Measurements from ENCODE around the gene LYST.
"Not testable (repeated sequence)": the region's sequence is repeated elsewhere in the genome, so short reads cannot be mapped to it uniquely, and the experiment has no call there.

LYST gene

DNA sequence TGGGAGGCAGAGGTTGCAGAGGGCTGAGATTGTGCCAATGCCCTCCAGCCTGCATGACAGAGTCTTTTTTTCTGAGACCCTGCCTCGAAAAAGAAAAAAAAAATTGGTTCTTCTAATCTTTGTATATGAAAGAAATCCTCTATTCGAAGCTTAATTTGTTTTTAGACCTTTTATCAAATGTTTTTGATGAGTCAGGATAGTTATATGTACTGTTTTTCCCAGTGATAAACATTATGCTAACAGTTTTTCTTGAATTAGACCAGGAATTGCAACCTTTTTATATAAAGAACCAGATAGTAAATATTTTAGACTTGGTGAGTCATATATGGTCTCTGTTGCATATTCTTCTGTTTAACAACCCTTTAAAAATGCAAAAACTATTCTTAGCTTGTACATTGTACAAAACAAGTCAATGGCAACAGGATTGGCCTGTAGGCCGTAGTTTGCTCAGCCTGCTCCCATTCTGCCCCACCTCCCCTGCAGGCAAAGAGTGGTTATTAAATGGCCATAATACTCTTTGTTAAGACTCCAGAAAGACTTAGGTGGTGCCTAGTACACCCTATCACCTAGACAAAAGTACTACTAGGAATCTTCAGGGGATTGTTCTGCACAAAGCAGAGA, 45.2 kb downstream of the LYST start:
- DNase-seq, result no peak

DNA sequence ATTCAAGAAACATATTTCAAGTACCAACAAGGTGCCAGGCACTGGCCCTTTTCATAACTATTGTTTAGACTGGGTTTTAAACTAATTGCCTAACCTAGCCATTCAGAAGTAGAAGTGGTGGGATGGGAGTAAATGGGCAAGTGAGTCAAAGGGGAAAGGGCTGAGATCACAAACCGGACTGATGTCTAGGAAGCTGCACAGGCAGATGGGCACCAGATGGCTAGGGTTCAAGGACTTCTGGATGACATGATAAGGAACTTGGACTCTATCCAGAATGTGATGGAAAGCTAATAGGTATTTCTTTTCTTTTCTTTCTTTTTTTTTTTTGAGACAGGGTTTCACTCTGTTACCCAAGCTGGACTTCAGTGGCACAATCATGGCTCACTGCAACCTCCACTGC, 46.6 kb downstream of the LYST start:
- no peak for DNase-seq

DNA sequence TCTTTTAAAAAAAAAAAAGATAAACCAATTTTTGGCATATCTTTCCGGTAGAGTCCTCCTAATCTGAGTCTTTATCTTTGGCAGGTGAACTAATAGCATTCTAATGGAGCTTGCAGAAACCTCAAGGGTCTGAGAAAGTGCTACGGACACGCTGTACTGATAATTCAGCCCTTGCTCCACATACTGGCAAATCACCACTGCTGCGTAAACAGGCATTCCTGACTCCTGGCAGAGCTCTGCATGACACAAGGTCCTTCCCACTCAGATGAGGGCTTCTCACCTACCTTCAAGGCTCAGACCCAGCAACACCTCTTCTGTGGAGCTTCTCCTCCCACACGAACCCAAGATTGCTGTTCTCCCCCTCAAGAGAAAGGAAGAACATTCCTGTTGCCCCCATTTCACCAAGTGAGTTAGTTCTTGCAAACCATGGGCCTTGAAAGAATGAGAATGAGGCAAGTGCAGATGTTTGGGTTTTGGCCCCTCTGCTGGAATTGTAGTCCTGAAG, 48.0 kb downstream of the LYST start:
- DNase-seq, result no peak

DNA sequence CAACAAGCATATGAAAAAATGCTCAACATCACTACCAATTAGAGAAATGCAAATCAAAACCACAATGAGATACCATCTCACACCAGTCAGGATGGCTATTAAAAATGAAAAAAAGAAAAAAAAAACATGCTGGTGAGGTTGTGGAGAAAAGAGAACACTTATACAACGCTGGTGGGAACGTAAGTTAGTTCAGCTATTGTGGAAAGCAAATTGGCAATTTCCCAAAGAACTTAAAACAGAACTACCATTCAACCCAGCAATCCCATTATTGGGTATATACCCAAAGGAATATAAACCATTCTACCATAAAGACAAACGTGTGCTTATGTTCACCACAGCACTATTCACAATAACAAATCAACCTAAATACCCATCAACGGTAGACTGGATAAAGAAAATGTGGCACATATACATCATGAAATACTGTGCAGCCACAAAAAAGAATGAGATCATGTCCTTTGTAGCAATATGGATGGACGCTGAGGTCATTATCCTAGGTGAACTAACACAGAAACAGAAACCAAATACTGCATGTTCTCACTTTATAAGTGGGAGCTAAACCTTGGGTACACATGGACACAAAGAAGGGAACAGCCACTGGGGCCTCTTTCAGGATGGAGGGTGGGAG, 49.5 kb downstream of the LYST start:
- DNase-seq, result no peak

DNA sequence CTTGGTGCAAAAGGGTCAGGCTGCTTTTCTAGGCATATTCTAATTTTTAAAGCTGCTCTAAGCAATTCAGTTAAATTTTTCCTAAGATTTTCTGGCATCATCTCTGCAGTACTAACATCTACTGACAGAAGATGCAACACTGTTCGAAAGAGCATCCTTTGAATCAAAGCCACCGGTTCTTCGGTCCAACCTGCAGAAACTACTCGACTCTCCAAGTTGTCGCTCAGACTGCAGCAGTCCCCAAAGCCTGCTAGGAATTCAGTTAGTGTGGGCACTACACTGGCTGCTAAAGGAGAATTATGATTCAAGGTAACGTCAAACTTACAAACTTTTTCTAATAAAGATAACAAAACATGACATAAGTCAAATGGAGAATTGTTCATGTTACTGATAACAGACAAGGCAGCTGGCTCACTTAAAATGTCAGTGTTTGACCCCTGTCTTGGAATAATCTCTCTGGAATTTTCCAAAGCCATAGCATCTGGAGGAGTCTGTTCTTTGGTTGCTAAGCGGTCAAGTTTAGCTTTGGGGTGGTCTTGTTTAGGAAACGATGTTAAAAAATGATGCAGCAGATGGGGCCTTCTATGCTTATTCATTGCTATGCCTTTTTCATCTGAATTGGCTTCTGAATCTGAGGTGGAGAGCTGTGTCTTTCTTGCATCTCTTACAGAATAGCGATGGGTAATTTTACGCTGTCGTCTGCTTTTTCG, 56.9 kb downstream of the LYST start:
- DNase-seq, result no peak

DNA sequence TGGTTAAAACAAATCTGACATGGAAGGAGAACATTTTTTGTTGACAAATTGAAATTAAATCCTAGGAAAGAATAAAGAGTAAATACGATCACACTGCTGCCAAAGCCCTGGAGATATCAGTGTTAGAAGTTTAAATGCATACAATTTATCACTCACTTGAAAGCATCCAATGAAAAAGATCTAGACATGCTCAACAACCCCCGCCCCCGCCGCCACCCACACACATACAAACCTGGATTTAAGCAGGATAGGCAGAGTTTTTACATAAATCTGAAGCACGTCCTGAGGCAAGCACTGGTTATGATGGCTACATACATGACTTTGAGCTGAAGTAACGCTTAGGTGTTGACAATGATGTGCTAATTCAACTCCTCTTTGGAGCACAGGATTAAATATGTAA, 58.5 kb downstream of the LYST start:
- DNase-seq, result no peak

DNA sequence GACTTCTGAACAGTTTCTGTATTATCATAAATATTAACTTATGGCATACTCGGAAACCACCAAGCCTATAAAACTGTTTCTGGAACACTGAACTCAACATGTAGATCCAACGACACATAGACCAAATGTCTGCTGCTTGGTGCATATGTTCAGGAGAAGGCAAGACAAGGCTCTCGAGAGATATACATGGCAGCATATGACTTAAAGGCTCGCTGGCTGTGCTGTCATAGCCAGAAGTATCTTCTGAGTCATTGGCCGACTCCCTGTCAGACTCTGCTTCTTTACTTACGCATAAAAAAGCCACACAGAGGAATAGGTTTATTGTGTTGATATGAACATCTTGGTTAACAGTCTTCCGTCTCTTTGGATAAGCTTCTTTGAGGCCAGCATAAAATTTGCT, 60.6 kb downstream of the LYST start:
- DNase-seq, result no peak

DNA sequence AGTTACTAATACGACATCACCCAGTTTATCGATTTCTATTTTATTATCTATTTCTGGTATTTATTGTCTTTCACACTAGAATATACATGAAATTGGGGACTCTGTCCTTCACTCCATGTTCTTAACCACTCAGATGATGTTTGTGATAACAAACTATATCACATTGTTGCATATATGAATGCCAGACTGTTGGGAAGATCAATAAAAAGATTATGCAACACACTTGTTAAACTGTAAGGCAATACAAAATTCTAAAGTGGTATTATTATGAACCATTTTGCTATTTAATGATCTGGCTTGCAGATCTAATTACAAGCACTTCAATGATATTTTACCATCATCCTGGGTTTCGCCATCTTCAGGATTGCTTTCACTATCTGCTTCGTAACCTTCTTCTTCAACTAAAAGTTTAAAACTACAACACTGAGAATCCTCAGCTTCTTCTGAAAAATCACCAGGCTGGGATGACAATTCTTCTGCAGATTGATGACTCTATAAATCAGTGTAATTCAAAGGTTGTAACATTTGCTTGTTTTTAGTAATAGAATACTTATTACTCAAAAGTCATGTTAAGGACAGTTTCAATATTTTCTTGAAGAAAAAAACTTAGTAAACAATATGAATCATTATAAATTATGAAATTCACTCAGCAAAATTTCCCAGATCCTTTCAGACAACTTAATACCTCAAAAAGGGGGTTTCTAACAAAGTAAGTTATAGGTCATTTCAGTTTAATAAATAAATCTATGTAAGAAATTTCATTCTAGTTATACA, 63.9 kb downstream of the LYST start:
- DNase-seq, result no peak

DNA sequence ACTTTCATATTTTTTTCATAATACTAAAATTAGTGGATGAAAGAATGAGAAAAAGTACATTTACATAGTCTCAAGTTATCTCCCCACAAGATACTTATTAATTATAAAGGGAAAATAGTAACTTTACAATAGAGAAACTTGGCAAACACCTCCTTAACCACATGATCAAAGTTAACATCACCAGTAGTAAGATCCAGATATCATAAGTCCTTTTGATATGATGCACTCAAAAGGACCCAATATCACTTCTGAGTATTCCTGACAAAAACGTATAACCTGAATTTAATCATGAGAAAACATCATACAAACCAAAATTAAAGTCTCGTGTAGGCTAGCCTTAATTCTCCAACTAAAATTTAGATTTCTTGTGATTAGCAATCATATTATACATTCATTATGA, 67.4 kb downstream of the LYST start:
- no peak for DNase-seq

DNA sequence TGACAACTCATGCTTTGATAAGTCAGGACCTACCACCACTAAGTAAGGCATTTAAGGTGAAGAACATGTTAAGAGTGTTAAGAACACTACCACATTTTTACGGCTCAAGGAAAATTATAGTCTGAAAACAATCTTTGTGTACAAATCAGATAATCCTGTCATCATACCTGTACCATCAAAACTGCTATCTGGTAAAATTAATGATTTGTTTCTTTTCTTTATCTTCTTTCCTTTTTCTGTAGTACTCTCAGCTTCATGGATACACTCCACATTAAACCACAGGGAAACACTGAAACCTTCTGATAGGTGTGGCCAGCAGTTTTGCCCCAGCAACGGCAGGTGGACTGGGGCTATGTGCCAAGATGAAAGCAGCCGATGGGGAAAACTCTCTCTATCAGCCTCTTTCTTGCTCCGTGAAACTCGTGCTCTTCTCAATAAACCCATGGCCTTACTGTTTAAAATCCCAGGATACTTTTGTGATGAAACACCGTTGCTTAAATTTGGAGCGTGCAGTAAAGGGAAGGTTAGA, 75.1 kb downstream of the LYST start:
- no peak for DNase-seq

DNA sequence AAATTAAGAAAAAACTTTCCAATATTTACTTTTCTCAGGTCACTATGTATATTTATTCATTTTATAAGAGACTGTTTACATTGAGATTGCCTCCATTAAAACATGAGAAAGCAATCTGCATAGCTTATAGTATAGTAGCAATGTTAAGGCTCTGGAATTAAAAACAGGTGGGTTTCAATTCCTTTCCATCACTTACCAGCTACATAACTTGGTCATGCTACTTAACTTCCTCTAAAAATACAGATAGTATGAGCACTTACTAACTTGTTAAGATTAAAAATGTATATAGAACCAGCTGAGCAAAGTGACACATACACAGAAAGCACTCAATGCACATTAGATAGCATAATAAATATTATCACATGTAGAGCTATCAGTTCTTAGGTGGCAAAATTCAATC, 76.6 kb downstream of the LYST start:
- DNase-seq, result no peak

DNA sequence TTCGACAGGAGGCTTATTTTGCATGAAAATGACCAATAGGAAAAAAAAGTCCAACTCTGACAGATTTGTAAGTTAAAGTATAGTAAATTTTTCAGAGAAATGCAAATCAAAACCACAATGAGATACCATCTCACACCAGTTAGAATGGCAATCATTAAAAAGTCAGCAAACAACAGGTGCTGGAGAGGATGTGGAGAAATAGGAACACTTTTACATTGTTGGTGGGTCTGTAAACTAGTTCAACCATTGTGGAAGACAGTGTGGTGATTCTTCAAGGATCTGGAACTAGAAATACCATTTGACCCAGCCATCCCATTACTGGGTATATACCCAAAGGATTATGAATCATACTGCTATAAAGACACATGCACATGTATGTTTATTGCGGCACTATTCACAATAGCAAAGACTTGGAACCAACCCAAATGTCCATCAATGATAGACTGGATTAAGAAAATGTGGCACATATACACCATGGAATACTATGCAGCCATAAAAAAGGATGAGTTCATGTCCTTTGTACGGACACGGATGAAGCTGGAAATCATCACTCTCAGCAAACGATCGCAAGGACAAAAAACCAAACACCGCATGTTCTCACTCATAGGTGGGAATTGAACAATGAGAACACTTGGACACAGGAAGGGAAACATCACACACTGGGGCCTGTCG, 80.3 kb downstream of the LYST start:
- not testable (repeated sequence) for DNase-seq

DNA sequence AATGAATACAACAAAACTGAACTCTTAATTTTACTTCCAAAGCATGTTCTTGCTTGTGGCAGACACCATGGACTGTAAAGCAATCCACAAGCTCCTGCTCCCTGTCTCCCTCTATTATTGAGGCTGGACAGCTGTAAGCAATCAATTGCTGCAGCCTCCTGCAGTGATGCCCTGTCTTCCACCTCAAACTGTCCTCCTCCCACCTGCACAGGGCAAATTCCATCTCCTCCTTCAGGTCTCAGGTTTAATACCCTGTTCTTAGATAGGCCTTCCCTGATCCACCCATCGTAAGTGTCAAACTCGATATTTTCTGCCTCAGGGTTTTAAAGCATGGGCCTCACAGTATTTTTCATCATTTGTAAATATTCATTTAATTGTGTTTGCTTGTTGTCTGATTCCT, 81.8 kb downstream of the LYST start:
- no peak for DNase-seq

DNA sequence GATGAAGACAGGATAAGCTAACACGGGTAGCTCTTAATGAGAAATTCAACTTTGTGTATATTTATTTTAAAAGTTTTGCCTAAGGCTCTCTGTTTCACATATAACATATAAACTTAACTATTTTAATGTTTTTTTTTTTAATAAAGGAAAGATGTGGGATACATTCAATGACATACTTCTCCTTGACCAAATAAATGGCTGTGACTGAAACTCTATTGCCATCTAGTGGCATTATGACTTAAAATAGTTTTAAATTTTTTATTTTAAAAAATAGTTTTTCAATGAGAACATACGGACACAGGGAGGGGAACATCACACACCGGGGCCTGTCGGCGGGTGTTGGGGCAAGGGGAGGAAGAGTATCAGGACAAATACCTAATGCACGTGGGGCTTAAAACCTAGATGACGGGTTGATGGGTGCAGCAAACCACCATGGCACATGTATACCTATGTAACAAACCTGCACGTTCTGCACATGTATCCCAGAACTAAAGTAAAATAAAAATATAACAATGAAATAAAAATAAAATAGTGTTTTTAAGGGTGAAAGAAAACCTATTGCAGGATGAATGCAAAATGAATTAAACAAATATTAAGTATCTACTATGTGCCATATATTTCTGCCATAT, 83.4 kb downstream of the LYST start:
- DNase-seq, result no peak

DNA sequence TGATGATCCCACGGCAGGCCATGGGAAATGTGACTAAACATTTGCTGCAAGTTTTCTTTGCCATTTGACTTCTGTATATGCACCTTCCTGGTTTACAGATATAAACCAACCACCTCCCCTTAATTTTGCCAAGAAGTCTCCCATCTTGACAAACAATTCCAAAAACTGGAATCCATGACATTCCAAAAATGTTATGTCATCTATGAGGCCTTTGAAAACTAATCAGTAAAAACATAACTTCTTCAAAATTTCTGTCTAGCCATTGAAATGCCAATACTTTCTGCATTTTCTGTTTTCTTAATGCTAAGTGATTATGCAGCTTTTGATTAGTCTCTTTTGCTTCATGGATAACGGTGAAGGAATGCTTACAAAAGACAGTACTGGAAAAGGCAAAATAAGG, 84.1 kb downstream of the LYST start:
- no peak for DNase-seq

DNA sequence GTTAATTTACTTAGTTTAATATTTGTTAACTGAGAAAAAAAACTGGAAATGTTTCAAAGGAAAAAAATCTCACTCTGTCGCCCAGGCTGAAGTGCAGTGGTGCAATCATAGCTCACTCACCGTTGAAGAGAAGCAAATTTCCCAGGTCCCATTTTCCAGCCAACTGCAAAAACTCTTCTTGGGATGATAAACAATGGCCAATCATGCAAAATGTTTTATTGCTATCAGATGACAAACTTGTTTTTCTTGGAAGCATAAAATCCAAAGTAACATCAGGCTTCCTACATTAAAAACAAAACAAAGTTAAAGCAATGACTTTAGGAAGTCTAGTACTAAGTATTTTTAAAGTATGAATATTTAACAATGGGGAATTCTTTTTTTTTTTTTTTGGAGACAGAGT, 84.9 kb downstream of the LYST start:
- DNase-seq, result no peak

DNA sequence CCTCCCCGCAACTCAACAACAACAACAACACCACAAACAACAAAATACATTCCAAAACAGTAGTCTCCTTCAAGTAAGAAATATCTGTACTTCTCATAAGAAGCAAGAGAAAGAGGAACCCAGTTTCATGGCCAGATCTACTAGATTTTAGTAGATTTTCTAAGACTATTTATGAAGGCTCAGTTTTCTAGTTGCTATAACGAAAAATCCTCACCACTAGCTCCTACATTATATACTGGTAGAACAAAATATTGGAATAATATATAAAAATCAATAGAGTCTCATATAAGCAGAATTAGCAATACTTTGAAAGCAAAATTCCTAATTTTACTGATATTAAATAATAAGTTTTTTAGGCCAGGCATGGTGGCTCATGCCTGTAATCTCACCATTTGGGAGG, 86.9 kb downstream of the LYST start:
- no peak for DNase-seq

DNA sequence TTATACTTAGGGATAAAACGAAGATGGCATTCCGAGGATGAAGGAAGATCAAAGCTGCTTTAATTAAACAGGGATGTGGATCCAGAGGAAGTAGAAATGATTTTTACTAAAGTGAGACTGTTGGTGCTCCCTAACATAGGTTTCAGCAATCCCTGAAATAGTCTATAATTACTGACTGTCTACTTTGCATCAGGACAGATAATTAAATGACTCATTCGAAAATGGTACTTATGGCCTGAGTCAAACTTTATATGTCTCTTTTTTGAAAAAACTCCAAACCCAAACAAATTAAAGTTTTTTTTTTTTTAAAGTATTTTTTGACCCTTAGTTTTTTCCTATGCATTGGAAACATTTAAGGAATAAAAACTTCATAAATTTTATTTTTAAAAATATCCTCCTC, 90.3 kb downstream of the LYST start:
- no peak for DNase-seq

DNA sequence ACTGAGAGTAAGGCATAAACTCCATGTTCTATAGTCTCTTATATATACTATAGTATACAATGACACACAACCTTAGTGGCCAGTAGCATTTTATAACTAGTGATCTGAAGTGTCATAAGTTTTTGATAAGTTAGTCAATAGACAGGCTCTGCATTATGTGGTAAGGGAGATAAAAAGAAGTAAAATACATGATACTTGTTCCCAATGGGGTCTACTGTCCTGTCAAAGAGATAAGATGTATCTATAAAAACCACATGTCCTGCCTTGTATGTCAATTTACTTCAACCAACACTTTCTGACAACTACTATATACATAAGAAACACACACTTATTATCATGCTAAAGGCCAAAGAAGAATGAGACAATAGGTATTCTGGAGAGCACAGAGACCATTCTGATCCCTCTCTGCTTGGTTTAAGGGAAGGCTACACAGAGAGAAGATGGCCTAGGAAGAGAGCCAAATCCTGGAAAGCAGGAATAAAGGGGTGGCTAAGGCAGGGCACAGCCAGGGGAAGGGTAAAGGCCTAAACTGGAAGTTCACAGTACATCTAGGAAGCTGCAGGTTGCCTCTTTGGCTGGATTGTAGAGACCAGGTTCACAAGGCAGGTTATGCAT, 91.4 kb downstream of the LYST start:
- no peak for DNase-seq

DNA sequence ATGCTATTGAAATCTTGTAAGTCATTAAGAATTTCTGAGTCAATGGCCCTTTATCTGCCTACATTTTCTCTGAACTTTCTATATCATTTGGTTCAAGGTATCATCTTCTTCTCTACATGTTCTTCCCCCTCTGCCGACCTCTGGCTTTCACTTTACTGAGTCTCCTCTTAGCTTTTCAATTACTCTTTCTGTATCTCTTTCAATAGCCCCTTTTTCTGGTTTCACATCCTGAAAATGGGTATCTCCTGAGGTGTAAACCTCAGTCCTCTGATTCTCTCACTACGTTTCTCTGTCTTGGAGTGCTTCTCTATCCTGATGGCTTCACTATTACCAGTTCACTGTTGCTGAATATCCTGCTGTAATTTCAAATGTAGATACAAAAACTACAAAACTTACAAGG, 98.9 kb downstream of the LYST start:
- DNase-seq, result no peak

All from hypothalamus (tissue), 51 donors.